Measurements from ENCODE around the gene MROH2A.

The MROH2A gene

GRCh38 chr2:233833345-233833744 lies 55.2 kb downstream of the MROH2A start:
- in situ Hi-C loops (cut with HindIII; ENCODE audit: low sequenced_read_pairs) = no loop called here

- in situ Hi-C loops (cut with HindIII; ENCODE audit: low sequenced_read_pairs) = no loop called here
These were observed 57.4 kb downstream of the MROH2A start for GRCh38 chr2:233835230-233836186.

- in situ Hi-C loops (cut with HindIII; ENCODE audit: low sequenced_read_pairs) = no loop called here
These were observed 58.2 kb downstream of the MROH2A start for GRCh38 chr2:233836359-233836758.

- in situ Hi-C loops (cut with HindIII; ENCODE audit: low sequenced_read_pairs) = no loop called here
These were observed 59.6 kb downstream of the MROH2A start for GRCh38 chr2:233837694-233838229.

- in situ Hi-C loops (cut with HindIII; ENCODE audit: low sequenced_read_pairs) = no loop called here
These were observed 60.1 kb downstream of the MROH2A start for GRCh38 chr2:233838251-233838650.

- in situ Hi-C loops (cut with HindIII; ENCODE audit: low sequenced_read_pairs) = no loop called here
These were observed 60.8 kb downstream of the MROH2A start for GRCh38 chr2:233838726-233839446.

GRCh38 chr2:233839447-233839820 lies 61.3 kb downstream of the MROH2A start:
- in situ Hi-C loops (cut with HindIII; ENCODE audit: low sequenced_read_pairs) = no loop called here

- in situ Hi-C loops (cut with HindIII; ENCODE audit: low sequenced_read_pairs) = no loop called here
These were observed 62.4 kb downstream of the MROH2A start for GRCh38 chr2:233840520-233840919.

- in situ Hi-C loops (cut with HindIII; ENCODE audit: low sequenced_read_pairs) = no loop called here
These were observed 63.1 kb downstream of the MROH2A start for GRCh38 chr2:233841183-233841582.

- in situ Hi-C loops (cut with HindIII; ENCODE audit: low sequenced_read_pairs) = no loop called here
These were observed 66.1 kb downstream of the MROH2A start for GRCh38 chr2:233844064-233844807.

GRCh38 chr2:233844836-233845235 lies 66.7 kb downstream of the MROH2A start:
- in situ Hi-C loops (cut with HindIII; ENCODE audit: low sequenced_read_pairs) = no loop called here

GRCh38 chr2:233845301-233846060 lies 67.4 kb downstream of the MROH2A start:
- in situ Hi-C loops (cut with HindIII; ENCODE audit: low sequenced_read_pairs) = no loop called here

GRCh38 chr2:233846387-233847247 lies 68.5 kb downstream of the MROH2A start:
- in situ Hi-C loops (cut with HindIII; ENCODE audit: low sequenced_read_pairs) = no loop called here

- in situ Hi-C loops (cut with HindIII; ENCODE audit: low sequenced_read_pairs) = no loop called here
These were observed 69.2 kb downstream of the MROH2A start for GRCh38 chr2:233847248-233847898.

GRCh38 chr2:233848276-233848675 lies 70.1 kb downstream of the MROH2A start:
- in situ Hi-C loops (cut with HindIII; ENCODE audit: low sequenced_read_pairs) = no loop called here

GRCh38 chr2:233849607-233850271 lies 71.6 kb downstream of the MROH2A start:
- in situ Hi-C loops (cut with HindIII; ENCODE audit: low sequenced_read_pairs) = no loop called here

- in situ Hi-C loops (cut with HindIII; ENCODE audit: low sequenced_read_pairs) = no loop called here
These were observed 72.6 kb downstream of the MROH2A start for GRCh38 chr2:233850745-233851144.

- in situ Hi-C loops (cut with HindIII; ENCODE audit: low sequenced_read_pairs) = no loop called here
These were observed 73.0 kb downstream of the MROH2A start for GRCh38 chr2:233851169-233851568.
